H1 (cell line): ENCODE measurements around the gene CGB3. TPM values are rescaled to one million over a fixed set of nuclear protein-coding genes. Genes with fewer than 3 reads are reported as not detected.
"Not testable (repeated sequence)": the region's sequence is repeated elsewhere in the genome, so short reads cannot be mapped to it uniquely, and the experiment has no call there.

Source experiments
- CTCF ChIA-PET: fragments of 300-600 bp; sonication (Branson Sonifier 250); formaldehyde crosslinking; loops from one replicate; lab custom pipeline; 2021; ENCODE audit not compliant: partially characterized antibody; lab: Charles Lee
- POLR2A ChIA-PET: fragments of 300-600 bp; sonication (Branson Sonifier 250); formaldehyde crosslinking; loops from one replicate; lab custom pipeline; 2021; ENCODE audit warnings: inconsistent platforms; ENCODE audit not compliant: partially characterized antibody; lab: Charles Lee
- DNase-seq, 2 experiments: peaks; one replicate each; pipeline versions ENCODE4 v3.0.0 to v3.0.0-alpha.2; 2010 to 2022; ENCODE audit warnings: low spot score in 2 of 2, low read depth in 1 of 2, mixed read lengths in 1 of 2
- FAIRE-seq: peaks from 2 replicates; lab custom pipeline; 2011; peaks lifted over from hg19 to GRCh38; lab: Jason Lieb, UNC
- H2AFZ ChIP-seq: 2 replicates; pipeline ENCODE4 v1.8.1; 2012; ENCODE audit warnings: low read length, inconsistent platforms
- H2AK5ac ChIP-seq: 2 replicates; pipeline ENCODE4 v1.6.1; 2013; ENCODE audit warnings: low read depth, low read length
- H2BK120ac ChIP-seq: replicated peaks from 2 replicates; pipeline ENCODE3; 2013; ENCODE audit warnings: low read depth, low read length, inconsistent platforms
- H2BK12ac ChIP-seq: 2 replicates; pipeline ENCODE4 v1.6.1; 2013; ENCODE audit warnings: low read depth, low read length
- H2BK15ac ChIP-seq: 2 replicates; pipeline ENCODE4 v1.6.1; 2013; ENCODE audit warnings: low read length
- H2BK20ac ChIP-seq: 2 replicates; pipeline ENCODE4 v1.6.1; 2013; ENCODE audit warnings: low read length
- H2BK5ac ChIP-seq: 2 replicates; pipeline ENCODE4 v1.6.1; 2013; ENCODE audit warnings: low read depth, low read length
- H3K14ac ChIP-seq: 2 replicates; pipeline ENCODE4 v1.6.1; 2013; ENCODE audit warnings: inconsistent platforms; ENCODE audit not compliant: insufficient read length
- H3K18ac ChIP-seq: 2 replicates; pipeline ENCODE4 v1.6.1; 2013; ENCODE audit warnings: low read length; ENCODE audit errors: extremely low read depth
- H3K23ac ChIP-seq: 2 replicates; pipeline ENCODE4 v1.6.1; 2013; ENCODE audit warnings: inconsistent platforms; ENCODE audit not compliant: insufficient read length
- H3K23me2 ChIP-seq: 2 replicates; pipeline ENCODE4 v1.6.1; 2013; ENCODE audit warnings: low read depth, low read length
- H3K27ac ChIP-seq: 2 replicates; pipeline ENCODE4 v1.6.1; 2011; ENCODE audit warnings: low read depth, low read length, inconsistent platforms
- H3K27me3 ChIP-seq, 4 experiments: replicated peaks in 1 of 4; 1 replicate in 1 of 4; 2 replicates in 3 of 4; pipeline versions ENCODE4 v1.6.1 to v1.8.1; 2011 to 2013; ENCODE audit warnings: low read length in 3 of 4, mild to moderate bottlenecking in 3 of 4, inconsistent platforms in 2 of 4, mixed read lengths in 2 of 4, moderate library complexity in 1 of 4; ENCODE audit not compliant: control insufficient read depth in 3 of 4, insufficient read depth in 3 of 4; ENCODE audit errors: extremely low read depth in 1 of 4
- H3K36me3 ChIP-seq, 4 experiments: 2 replicates each; pipeline versions ENCODE4 v1.6.1 to v1.8.1; 2011 to 2013; ENCODE audit warnings: mild to moderate bottlenecking in 4 of 4, low read length in 3 of 4, moderate library complexity in 2 of 4, control low read depth in 1 of 4, inconsistent platforms in 1 of 4; ENCODE audit not compliant: insufficient read depth in 4 of 4, control insufficient read depth in 2 of 4
- H3K4ac ChIP-seq: replicated peaks from 2 replicates; pipeline ENCODE3; 2013; ENCODE audit warnings: low read length, low read depth, mixed read lengths, inconsistent platforms; ENCODE audit not compliant: insufficient read length
- H3K4me1 ChIP-seq, 4 experiments: replicated peaks in 1 of 4; 1 replicate in 1 of 4; 2 replicates in 3 of 4; pipeline versions ENCODE4 v1.6.1 to v1.8.1; 2011 to 2013; ENCODE audit warnings: low read length in 3 of 4, inconsistent platforms in 2 of 4, mixed read lengths in 1 of 4; ENCODE audit not compliant: insufficient read depth in 4 of 4, control insufficient read depth in 3 of 4
- H3K4me2 ChIP-seq, 2 experiments: 2 replicates each; pipeline versions ENCODE4 v1.6.1 to v1.8.1; 2011 to 2013; ENCODE audit warnings: low read depth in 2 of 2, low read length in 2 of 2, control low read depth in 1 of 2, inconsistent platforms in 1 of 2, mild to moderate bottlenecking in 1 of 2; ENCODE audit not compliant: insufficient read depth in 1 of 2
- H3K4me3 ChIP-seq, 4 experiments: fragments of 200-600, 300-600 bp in 1 of 4; sonication (generic), shearing (Covaris generic), sonication (Bioruptor Twin) in 1 of 4; 2 replicates each; pipeline versions ENCODE4 v1.5.1 to v1.8.1; 2011 to 2016; ENCODE audit warnings: low read length in 4 of 4, low read depth in 3 of 4, control low read depth in 2 of 4, inconsistent platforms in 2 of 4, mild to moderate bottlenecking in 2 of 4, mixed read lengths in 1 of 4, moderate library complexity in 1 of 4; ENCODE audit not compliant: insufficient read depth in 2 of 4; ENCODE audit errors: extremely low read depth in 1 of 4
- H3K56ac ChIP-seq: replicated peaks from 2 replicates; pipeline ENCODE3; 2013; ENCODE audit warnings: low read depth, mild to moderate bottlenecking, mixed read lengths, low read length, inconsistent platforms; ENCODE audit not compliant: insufficient read length
- H3K79me1 ChIP-seq: 2 replicates; pipeline ENCODE4 v1.6.1; 2013; ENCODE audit warnings: low read depth, low read length, control low read depth
- H3K79me2 ChIP-seq, 2 experiments: 2 replicates each; pipeline versions ENCODE4 v1.6.1 to v1.8.1; 2012 to 2013; ENCODE audit warnings: low read length in 2 of 2, mild to moderate bottlenecking in 2 of 2, inconsistent platforms in 1 of 2; ENCODE audit not compliant: insufficient read depth in 2 of 2, control insufficient read depth in 1 of 2
- H3K9ac ChIP-seq, 4 experiments: replicated peaks in 1 of 4; 1 replicate in 1 of 4; 2 replicates in 3 of 4; pipeline versions ENCODE4 v1.6.1 to v1.8.1; 2011 to 2013; ENCODE audit warnings: low read depth in 3 of 4, low read length in 3 of 4, control low read depth in 2 of 4, mild to moderate bottlenecking in 2 of 4, moderate library complexity in 2 of 4, inconsistent platforms in 1 of 4; ENCODE audit errors: extremely low read depth in 1 of 4
- H3K9me3 ChIP-seq, 2 experiments: 2 replicates each; pipeline versions ENCODE4 v1.6.1 to v1.8.1; 2012 to 2013; ENCODE audit warnings: mild to moderate bottlenecking in 2 of 2, moderate library complexity in 2 of 2, control low read depth in 1 of 2, inconsistent platforms in 1 of 2, low read depth in 1 of 2, low read length in 1 of 2, mixed read lengths in 1 of 2; ENCODE audit not compliant: insufficient read depth in 2 of 2
- H4K20me1 ChIP-seq, 2 experiments: replicated peaks in 1 of 2; 2 replicates each; pipeline versions ENCODE3 to v1.8.1; 2011 to 2013; ENCODE audit warnings: inconsistent platforms in 2 of 2, low read length in 2 of 2, mild to moderate bottlenecking in 1 of 2; ENCODE audit not compliant: insufficient read depth in 2 of 2, control insufficient read depth in 1 of 2
- H4K5ac ChIP-seq: 2 replicates; pipeline ENCODE4 v1.6.1; 2013; ENCODE audit warnings: low read length, low read depth, mixed read lengths, inconsistent platforms; ENCODE audit not compliant: insufficient read length
- H4K8ac ChIP-seq: 2 replicates; pipeline ENCODE4 v1.8.0; 2013; ENCODE audit warnings: mild to moderate bottlenecking, moderate library complexity, low read length, inconsistent platforms; ENCODE audit not compliant: insufficient read depth; ENCODE audit errors: extremely low read depth
- H4K91ac ChIP-seq: replicated peaks from 2 replicates; pipeline ENCODE3; 2013; ENCODE audit warnings: low read length, mixed read lengths, inconsistent platforms; ENCODE audit not compliant: insufficient read length
- WGBS, 2 experiments: shearing (Covaris generic) in 1 of 2; methylation state at CpG; one replicate each; pipeline versions ENCODE4 v1.1.6 to v1.1.7; 2013 to 2015; ENCODE audit warnings: low lambda C conversion rate in 2 of 2, mixed read lengths in 2 of 2, inconsistent platforms in 1 of 2, low coverage in 1 of 2, missing lambda C conversion rate in 1 of 2; ENCODE audit not compliant: insufficient replicate concordance in 2 of 2, insufficient coverage in 1 of 2, insufficient read length in 1 of 2; ENCODE audit errors: extremely low coverage in 1 of 2, missing lambda C conversion rate in 1 of 2; 5-methylcytosine and 5-hydroxymethylcytosine counted together
- polyA plus RNA-seq, 7 experiments: library from polyadenylated mRNA; depleted of rRNA in 3 of 7; stranded (reverse) in 5 of 7; unstranded in 2 of 7; fragments of >200 nt in 5 of 7; fragments of 200-250 nt in 2 of 7; gene quantifications; 1 replicate in 5 of 7; 2 replicates in 1 of 7; 4 replicates in 1 of 7; pipeline versions ENCODE4 v1.2.1 to v1.2.3, GENCODE V29; 2011 to 2013; ENCODE audit warnings: missing spikeins in 2 of 7, mixed read lengths in 2 of 7
- total RNA-seq: library from RNA; stranded (reverse); fragmentation: NEBNext Ultra II Directional; extraction: Animal tissue kit (Norgen Biotek cat#: 25700); gene quantifications from 2 replicates; pipeline ENCODE4 v1.2.1, GENCODE V29; 2021

Gene CGB3
- total and polyA plus RNA-seq, 2 of the 8 experiments (the other 6 are each of a cell fraction or from before 2014, with no cell fraction given) = not detected

DNA sequence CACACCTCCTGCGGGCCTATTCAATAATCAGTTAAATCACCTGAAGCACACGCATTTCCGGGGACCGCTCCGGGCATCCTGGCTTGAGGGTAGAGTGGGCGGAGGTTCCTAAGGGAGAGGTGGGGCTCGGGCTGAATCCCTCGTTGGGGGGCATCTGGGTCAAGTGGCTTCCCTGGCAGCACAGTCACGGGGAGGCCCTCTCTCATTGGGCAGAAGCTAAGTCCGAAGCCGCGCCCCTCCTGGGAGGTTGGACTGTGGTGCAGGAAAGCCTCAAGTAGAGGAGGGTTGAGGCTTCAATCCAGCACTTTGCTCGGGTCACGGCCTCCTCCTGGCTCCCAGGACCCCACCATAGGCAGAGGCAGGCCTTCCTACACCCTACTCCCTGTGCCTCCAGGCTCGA is 19.4 kb upstream of the CGB3 start, which contains the start of gene CGB5:
TSS of gene CGB5 (plus strand) at position 301 of the 400 bp plus-strand sequence. CDS start 362 bp downstream, outside the sequence.
- H3K4me1 ChIP-seq, H3K27ac ChIP-seq, H2BK5ac ChIP-seq, CTCF ChIA-PET, H3K23me2 ChIP-seq, H4K91ac ChIP-seq, H2BK12ac ChIP-seq, H3K4me3 ChIP-seq, H2AK5ac ChIP-seq, H2AFZ ChIP-seq, H4K5ac ChIP-seq, FAIRE-seq, DNase-seq, H3K9ac ChIP-seq, H3K27me3 ChIP-seq, H4K8ac ChIP-seq, H3K4ac ChIP-seq, H3K36me3 ChIP-seq, H3K79me1 ChIP-seq, H3K18ac ChIP-seq, H3K9me3 ChIP-seq, H3K79me2 ChIP-seq, H3K14ac ChIP-seq, H2BK20ac ChIP-seq, H3K4me2 ChIP-seq, H4K20me1 ChIP-seq, H3K56ac ChIP-seq, H2BK120ac ChIP-seq, H3K23ac ChIP-seq, H2BK15ac ChIP-seq: not testable (repeated sequence)
- POLR2A ChIA-PET = interaction anchor here (1.1 kb wide), 1 partner anchor 10 kb away, joined by 3 read pairs; no protein-coding TSS in a partner anchor
- 85% methylated on average over 14 of the region's 15 CpGs; no CpG with 5 or more reads in 1 of the 2 experiments for WGBS, 2 experiments

- not testable (repeated sequence) for H3K4me2 ChIP-seq, H2BK20ac ChIP-seq, H3K36me3 ChIP-seq, H3K56ac ChIP-seq, H2BK120ac ChIP-seq, H2BK5ac ChIP-seq, H2BK15ac ChIP-seq, DNase-seq, H4K91ac ChIP-seq, H2AK5ac ChIP-seq, H2AFZ ChIP-seq, H3K27me3 ChIP-seq, H4K20me1 ChIP-seq, H3K18ac ChIP-seq, H3K14ac ChIP-seq, H3K4me1 ChIP-seq, FAIRE-seq, H3K9me3 ChIP-seq, H3K9ac ChIP-seq, H3K4me3 ChIP-seq, H3K79me1 ChIP-seq, H4K5ac ChIP-seq, H3K27ac ChIP-seq, H2BK12ac ChIP-seq, H3K23me2 ChIP-seq, H3K23ac ChIP-seq, H3K79me2 ChIP-seq, H4K8ac ChIP-seq, H3K4ac ChIP-seq
- ChIA-PET POLR2A (interaction anchor here (1.1 kb wide), 1 partner anchor 11 kb away, joined by 3 read pairs; no protein-coding TSS in a partner anchor), CTCF (interaction anchor here (0.6 kb wide), 1 partner anchor 198 kb away, joined by 4 read pairs; no protein-coding TSS in a partner anchor)
- 76% methylated on average over 1 of the region's 4 CpGs; no CpG with 5 or more reads in 1 of the 2 experiments for WGBS, 2 experiments
These were observed 18.5 kb upstream of the CGB3 start for GRCh38 chr19:49042666-49043065.
